Measurements from ENCODE around the gene JRKL. TPM values are rescaled to one million over a fixed set of nuclear protein-coding genes. Genes with fewer than 3 reads are reported as not detected.

Gene JRKL
- total RNA-seq = 10 to 100 TPM in 2 of 4 donors, 1 to 10 TPM in 2; 2.4 to 27.7 (median 7.5) TPM

DNA sequence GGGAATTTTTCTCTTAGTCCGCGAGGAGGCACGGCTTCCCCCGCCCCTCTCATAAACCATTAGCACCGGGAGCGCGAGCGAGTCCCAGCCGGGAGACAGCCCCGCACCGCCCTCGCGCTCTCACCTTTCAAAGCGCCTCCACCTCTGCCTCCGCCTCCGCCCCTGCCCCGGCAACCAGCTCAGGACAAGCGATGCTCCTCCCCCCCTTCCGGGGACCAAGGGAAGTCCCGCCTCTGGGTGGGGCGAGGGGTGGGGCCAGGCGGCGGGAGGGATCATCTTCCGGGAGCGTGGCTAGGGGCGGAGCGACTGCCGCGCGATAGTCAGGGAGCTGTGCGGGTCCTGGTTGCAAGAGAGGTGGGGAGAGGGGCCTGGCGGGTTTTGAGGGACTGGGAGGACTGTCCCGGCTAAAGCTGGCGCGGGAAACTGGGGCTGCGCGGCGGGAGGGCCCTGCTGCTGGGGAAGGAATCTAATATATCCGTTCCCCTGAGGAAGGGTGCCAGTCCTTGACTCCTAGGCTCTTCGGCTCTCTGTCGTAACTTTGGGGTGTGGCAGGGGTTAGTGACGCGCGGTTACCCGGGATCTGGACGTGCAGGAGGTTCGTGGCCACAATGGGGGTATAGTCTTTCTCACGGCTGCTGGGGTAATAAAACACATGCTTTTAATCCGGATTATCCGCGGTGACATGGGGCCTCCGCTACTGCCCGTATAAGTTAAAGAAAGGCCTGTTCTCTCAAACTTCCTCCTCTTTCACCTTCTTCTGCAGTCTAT lies at the start of gene JRKL, which contains the start of gene CCDC82:
Gene JRKL (plus strand): TSS at position 294 of the 768 bp plus-strand sequence. CDS start 637 bp downstream, outside the sequence.
Gene CCDC82 (minus strand): TSS at position 193 of the 768 bp plus-strand sequence. CDS start 5,165 bp downstream, outside the sequence.
- no peaks in the 10 kb centered on the region for H3K4me1 ChIP-seq
- H3K27me3 ChIP-seq = no peaks in the 10 kb centered on the region
- intact Hi-C loops (cut with DNase I; ENCODE audit: low total_unique reads) = no loop called here
- peak within 1 kb of the TSS; percentile 83 to 95 for H3K4me3 ChIP-seq
- no peaks in the 10 kb centered on the region for H3K9me3 ChIP-seq
- DNase-seq = peak; percentile 96 to 97
- peak within 1 kb of the TSS; percentile 79 to 87 for H3K27ac ChIP-seq
- TF ChIP-seq, protein P1, sequence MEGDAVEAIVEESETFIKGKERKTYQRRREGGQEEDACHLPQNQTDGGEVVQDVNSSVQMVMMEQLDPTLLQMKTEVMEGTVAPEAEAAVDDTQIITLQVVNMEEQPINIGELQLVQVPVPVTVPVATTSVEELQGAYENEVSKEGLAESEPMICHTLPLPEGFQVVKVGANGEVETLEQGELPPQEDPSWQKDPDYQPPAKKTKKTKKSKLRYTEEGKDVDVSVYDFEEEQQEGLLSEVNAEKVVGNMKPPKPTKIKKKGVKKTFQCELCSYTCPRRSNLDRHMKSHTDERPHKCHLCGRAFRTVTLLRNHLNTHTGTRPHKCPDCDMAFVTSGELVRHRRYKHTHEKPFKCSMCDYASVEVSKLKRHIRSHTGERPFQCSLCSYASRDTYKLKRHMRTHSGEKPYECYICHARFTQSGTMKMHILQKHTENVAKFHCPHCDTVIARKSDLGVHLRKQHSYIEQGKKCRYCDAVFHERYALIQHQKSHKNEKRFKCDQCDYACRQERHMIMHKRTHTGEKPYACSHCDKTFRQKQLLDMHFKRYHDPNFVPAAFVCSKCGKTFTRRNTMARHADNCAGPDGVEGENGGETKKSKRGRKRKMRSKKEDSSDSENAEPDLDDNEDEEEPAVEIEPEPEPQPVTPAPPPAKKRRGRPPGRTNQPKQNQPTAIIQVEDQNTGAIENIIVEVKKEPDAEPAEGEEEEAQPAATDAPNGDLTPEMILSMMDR (IDR thresholded peaks at IDR 0.05) = no peak
- TF ChIP-seq POLR2A (IDR thresholded peaks at IDR 0.05) = peak; percentile 86 to 87
- no peaks in the 10 kb centered on the region for H3K36me3 ChIP-seq

DNA sequence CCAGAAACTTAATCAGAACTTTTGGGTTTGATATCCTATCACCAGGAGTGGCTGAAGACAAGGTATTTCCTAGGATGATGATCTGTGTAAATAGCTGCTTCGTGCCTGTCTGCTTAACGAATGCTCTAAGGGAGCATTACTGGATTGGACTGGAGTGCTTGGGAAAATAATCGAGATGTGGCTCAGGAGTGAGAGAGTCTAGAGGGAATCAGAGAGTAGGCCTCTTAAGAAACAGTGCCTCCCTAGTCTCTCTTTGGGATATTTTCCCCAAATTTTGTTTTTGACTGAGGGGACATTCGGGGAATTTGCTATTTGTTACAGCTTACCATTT lies 49.3 kb upstream of the JRKL start:
- no peaks in the 10 kb centered on the region for H3K27me3 ChIP-seq
- H3K4me3 ChIP-seq = peak overlapping the region in 1 of 2 donors; percentile 61
- DNase-seq = no peak
- TF ChIP-seq, protein P1 (IDR thresholded peaks at IDR 0.05) = no peak
- TF ChIP-seq POLR2A (IDR thresholded peaks at IDR 0.05) = no peak
- no peaks in the 10 kb centered on the region for H3K4me1 ChIP-seq
- no peaks in the 10 kb centered on the region for H3K36me3 ChIP-seq
- no peaks in the 10 kb centered on the region for H3K9me3 ChIP-seq
- H3K27ac ChIP-seq = peak overlapping the region; percentile 84 to 94
- intact Hi-C loops (cut with DNase I; ENCODE audit: low total_unique reads) = no loop called here

- Histone ChIP-seq H3K36me3 (no peaks in the 10 kb centered on the region), H3K9me3 (no peaks in the 10 kb centered on the region), H3K27me3 (no peaks in the 10 kb centered on the region), H3K4me3 (peak overlapping the region; percentile 49 to 61), H3K4me1 (no peaks in the 10 kb centered on the region), H3K27ac (peak overlapping the region; percentile 84 to 94)
- DNase-seq = peak; percentile 52 to 67
- intact Hi-C loops (cut with DNase I; ENCODE audit: low total_unique reads) = no loop called here
- TF ChIP-seq, protein P1 (IDR thresholded peaks at IDR 0.05) = peak; percentile 36 to 66 (median 42)
- peak in 1 of 2 donors; percentile 19 for TF ChIP-seq POLR2A (IDR thresholded peaks at IDR 0.05)
These were observed 48.4 kb upstream of the JRKL start for GRCh38 chr11:96341211-96342013.

DNA sequence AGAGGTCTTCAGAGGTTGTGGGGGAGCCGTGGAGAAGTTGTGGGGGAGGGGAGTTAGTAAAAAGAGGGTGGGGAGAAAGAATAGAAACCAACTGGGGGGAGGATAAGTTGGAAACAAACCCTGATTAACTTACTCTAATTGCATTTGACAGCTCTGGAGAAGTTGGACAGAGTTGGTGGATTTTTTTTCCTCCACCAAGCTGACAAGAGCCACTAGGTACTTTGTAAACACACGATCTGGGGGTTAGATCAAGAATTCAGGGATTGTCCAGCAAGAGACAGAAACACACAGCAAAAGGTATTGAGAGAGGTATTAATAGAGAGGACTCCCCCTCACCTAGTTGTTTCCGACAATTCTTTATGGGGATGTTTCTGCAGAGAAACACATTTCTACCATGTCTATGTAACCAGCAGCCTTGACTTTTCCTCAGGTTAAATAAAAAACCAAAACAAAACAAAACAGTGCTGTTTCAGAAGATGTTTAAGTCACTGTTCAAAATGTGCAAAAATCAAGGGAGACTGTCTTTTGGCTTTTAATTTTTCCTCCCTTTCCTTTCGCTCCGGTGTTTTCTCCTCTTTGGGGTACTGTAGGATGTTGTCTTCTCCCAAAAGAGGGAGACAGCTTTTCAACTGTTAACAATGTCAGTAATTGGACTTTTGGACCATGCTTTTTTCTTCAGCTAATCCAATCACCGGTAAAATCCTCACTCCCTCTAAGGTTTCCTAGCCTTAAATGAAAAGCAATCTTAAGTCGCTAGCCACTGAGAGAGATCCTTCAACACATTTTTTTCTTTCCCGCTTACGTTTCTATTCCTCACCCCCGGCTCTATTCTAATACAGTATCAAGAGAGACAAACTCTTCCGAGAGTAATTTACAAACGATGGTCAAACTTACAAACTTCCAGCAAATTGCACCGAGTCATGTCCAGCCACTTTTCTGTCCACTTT lies 47.5 kb upstream of the JRKL start:
- H3K4me1 ChIP-seq = no peaks in the 10 kb centered on the region
- intact Hi-C loops (cut with DNase I; ENCODE audit: low total_unique reads) = no loop called here

More for the DNA sequence above, 47.5 kb upstream of the JRKL start:
- Histone ChIP-seq H3K4me3 (peak overlapping the region; percentile 49 to 61), H3K27me3 (no peaks in the 10 kb centered on the region), H3K36me3 (no peaks in the 10 kb centered on the region), H3K27ac (peak overlapping the region; percentile 84 to 94), H3K9me3 (no peaks in the 10 kb centered on the region)
- no peak for DNase-seq
- no peak for TF ChIP-seq POLR2A (IDR thresholded peaks at IDR 0.05)
